Ovary (tissue), 9 donors: Measurements from ENCODE around the gene KRT79. TPM values are rescaled to one million over a fixed set of nuclear protein-coding genes. Genes with fewer than 3 reads are reported as not detected.

Experiments used
- DNase-seq, 5 donors: peaks; one replicate each; pipeline ENCODE4 v3.0.0-alpha.2; 2019 to 2020
- H3K27ac ChIP-seq, 2 donors: fragments of 200-600 bp; one replicate each; pipeline versions ENCODE4 v1.5.1 to v1.8.0; 2019 to 2022
- H3K27me3 ChIP-seq: fragments of 200-600 bp; one replicate; pipeline ENCODE4 v1.8.0; 2022
- H3K36me3 ChIP-seq: fragments of 200-600 bp; sonication (generic); one replicate; pipeline ENCODE4 v1.5.1; 2019
- H3K4me1 ChIP-seq: one replicate; pipeline ENCODE4 v1.8.1; 2013; ENCODE audit warnings: mild to moderate bottlenecking, moderate library complexity; ENCODE audit not compliant: insufficient read depth
- H3K4me3 ChIP-seq: fragments of 200-600 bp; sonication (generic); one replicate; pipeline ENCODE4 v1.5.1; 2017
- H3K9me3 ChIP-seq, 2 donors: fragments of 200-600 bp in 1 of 2; sonication (generic) in 1 of 2; one replicate each; pipeline versions ENCODE4 v1.5.1 to v1.8.1; 2013 to 2019; ENCODE audit warnings: mild to moderate bottlenecking in 1 of 2, moderate library complexity in 1 of 2
- EP300 ChIP-seq: sonication (generic); formaldehyde crosslinking; IDR thresholded peaks from one replicate; pipeline ENCODE4 v1.6.1; 2017; ENCODE audit warnings: antibody characterized with exemption
- POLR2A ChIP-seq: fragments of 450-650 bp; IDR thresholded peaks from one replicate; pipeline ENCODE4 v1.6.1; 2017; ENCODE audit warnings: antibody characterized with exemption, mild to moderate bottlenecking, moderate library complexity
- WGBS, 3 donors: extraction: QIAGEN DNeasy Blood & Tissue Kit in 1 of 3; methylation state at CpG; one replicate each; pipeline versions ENCODE4 v1.1.5 to v1.1.7; 2013 to 2017; 5-methylcytosine and 5-hydroxymethylcytosine counted together
- intact Hi-C, 4 donors: fragments of 100-400 bp; cut with DNase I; formaldehyde crosslinking; loops; one replicate each; pipeline versions ENCODE4 v1.11.0 to v1.15.1; 2022 to 2023
- polyA plus RNA-seq, 2 donors: library from polyadenylated mRNA; stranded (reverse); fragments of 200-250 nt in 1 of 2; fragments of 350-450 nt in 1 of 2; fragmentation: Illumina TruSeq in 1 of 2; extraction: RNeasy Lipid Tissue Mini Kit (QIAGEN cat#74804) in 1 of 2; gene quantifications; one replicate each; pipeline ENCODE4 v1.2.3, GENCODE V29; 2013 to 2014
- total RNA-seq, 7 donors: library from RNA; depleted of rRNA in 2 of 7; stranded (reverse); fragments of >200 nt in 2 of 7; fragmentation: NEBNext Ultra II Directional in 3 of 7; extraction: Animal tissue kit (Norgen Biotek cat#: 25700) in 3 of 7; gene quantifications; one replicate each; pipeline versions ENCODE4 v1.1.0 to v1.2.4, GENCODE V29; 2016 to 2023
- TF ChIP-seq, protein P1 (sequence below), 3 donors: fragments of 450-650 bp in 2 of 3; fragments of 200-600 bp in 1 of 3; IDR thresholded peaks; one replicate each; pipeline versions ENCODE4 v1.5.1 to v1.8.0; 2016 to 2022; ENCODE audit warnings: antibody characterized with exemption in 3 of 3, mild to moderate bottlenecking in 1 of 3
- donor health status: DM: no; HTN: no; CAD: no; lungs with moderate emphysema.
- donor health status: DM: no; HTN: no; CAD: no.
- donor health status: Bipolar disorder and iron deficiency.
- donor health status: DM: yes; HTN: yes; CAD: no.
- donor health status: DM: no; HTN: no; CAD: no.
- donor health status: DM: yes; HTN: yes; CAD: no.

The KRT79 gene
- total and polyA plus RNA-seq, 9 donors = not detected

DNA sequence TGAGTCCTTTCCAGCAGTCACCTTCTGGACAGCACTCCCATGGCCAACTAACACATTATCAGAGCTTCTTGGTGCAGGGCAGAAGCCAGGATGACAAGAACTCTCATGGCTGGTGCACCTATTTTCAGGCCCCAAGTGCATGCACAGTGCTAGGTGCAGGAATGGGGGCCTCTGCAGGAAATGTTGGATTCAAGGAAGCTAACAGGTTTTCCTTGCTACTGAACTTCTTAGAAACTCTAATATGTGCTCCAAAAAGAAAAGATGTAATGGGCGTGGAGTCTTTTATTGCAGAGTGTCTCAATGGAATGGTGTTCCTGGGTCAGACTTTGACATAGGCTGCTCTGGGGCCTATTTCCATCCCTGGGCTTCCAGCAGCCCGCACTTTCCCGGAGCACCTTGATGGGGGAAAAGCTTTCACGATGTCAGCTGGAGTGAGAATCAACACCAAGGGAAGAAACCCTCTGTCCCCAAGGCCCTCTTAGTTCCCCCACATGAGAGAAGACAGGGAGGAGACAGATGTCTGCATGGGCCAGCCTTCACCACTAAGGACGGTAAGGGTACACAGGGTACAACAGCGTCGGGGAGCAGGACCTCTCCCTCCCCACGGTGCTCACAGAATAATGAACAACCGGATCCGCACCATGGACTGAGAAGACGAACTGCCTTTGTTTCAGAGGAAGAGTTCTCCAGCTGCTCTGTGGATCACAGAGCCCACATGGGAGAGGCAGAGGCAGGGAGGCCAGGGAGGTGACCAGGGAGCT, 45.1 kb downstream of the KRT79 start:
- H3K9me3 ChIP-seq = no peaks in the 10 kb centered on the region
- H3K36me3 ChIP-seq = no peaks in the 10 kb centered on the region
- no peak for TF ChIP-seq EP300
- no peak for TF ChIP-seq POLR2A
- TF ChIP-seq, protein P1, sequence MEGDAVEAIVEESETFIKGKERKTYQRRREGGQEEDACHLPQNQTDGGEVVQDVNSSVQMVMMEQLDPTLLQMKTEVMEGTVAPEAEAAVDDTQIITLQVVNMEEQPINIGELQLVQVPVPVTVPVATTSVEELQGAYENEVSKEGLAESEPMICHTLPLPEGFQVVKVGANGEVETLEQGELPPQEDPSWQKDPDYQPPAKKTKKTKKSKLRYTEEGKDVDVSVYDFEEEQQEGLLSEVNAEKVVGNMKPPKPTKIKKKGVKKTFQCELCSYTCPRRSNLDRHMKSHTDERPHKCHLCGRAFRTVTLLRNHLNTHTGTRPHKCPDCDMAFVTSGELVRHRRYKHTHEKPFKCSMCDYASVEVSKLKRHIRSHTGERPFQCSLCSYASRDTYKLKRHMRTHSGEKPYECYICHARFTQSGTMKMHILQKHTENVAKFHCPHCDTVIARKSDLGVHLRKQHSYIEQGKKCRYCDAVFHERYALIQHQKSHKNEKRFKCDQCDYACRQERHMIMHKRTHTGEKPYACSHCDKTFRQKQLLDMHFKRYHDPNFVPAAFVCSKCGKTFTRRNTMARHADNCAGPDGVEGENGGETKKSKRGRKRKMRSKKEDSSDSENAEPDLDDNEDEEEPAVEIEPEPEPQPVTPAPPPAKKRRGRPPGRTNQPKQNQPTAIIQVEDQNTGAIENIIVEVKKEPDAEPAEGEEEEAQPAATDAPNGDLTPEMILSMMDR (IDR thresholded peaks at IDR 0.05) = no peak
- intact Hi-C loops = no loop called here
- no peaks in the 10 kb centered on the region for H3K27me3 ChIP-seq
- DNase-seq = no peak
- H3K27ac ChIP-seq = no peak overlapping the region
- no peaks in the 10 kb centered on the region for H3K4me1 ChIP-seq
- H3K4me3 ChIP-seq = no peak overlapping the region
- WGBS, 3 donors = 89 to 93% (median 90%) methylated on average over 11 of the region's 11 CpGs

DNA sequence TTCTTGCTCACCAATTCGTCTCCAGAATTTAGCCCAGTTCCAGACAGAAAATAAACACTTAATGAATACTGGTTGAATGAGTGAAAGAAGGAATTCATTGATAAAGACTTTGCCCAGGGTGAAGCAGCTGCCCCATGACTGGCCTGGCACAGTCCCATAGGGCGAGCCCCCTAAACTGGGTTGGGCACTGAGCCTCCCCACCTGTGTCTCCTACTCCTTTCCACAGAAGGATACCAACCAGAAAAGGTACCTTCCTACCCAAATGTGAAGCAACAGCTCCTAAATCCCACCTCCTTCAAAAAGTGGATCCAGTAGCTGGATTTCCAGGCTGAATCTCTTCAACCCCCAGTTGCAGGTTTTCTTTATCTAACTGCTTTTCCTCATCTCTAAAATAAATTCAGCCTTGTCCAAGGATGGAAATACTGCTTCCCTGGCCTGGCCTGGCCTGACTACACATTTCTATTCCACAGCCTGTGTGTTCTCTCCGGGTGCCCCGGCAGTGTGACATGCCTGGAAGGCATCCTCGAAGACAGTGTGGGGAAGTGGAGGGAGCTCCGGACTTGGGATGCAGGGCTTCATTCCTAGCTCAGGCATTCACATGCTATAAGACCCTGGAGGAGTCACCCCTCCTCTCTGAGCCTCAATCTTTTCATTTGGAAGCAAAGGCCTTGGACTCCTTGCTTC, 45.8 kb downstream of the KRT79 start:
- intact Hi-C loops = no loop called here
- no peak for DNase-seq
- Histone ChIP-seq H3K4me3 (no peak overlapping the region), H3K4me1 (no peaks in the 10 kb centered on the region), H3K9me3 (no peaks in the 10 kb centered on the region), H3K36me3 (no peaks in the 10 kb centered on the region), H3K27ac (no peak overlapping the region), H3K27me3 (no peaks in the 10 kb centered on the region)
- no peak for TF ChIP-seq POLR2A
- no peak for TF ChIP-seq EP300
- TF ChIP-seq, protein P1 (IDR thresholded peaks at IDR 0.05) = no peak
- WGBS, 3 donors = 73 to 79% (median 77%) methylated on average over 6 of the region's 6 CpGs

DNA sequence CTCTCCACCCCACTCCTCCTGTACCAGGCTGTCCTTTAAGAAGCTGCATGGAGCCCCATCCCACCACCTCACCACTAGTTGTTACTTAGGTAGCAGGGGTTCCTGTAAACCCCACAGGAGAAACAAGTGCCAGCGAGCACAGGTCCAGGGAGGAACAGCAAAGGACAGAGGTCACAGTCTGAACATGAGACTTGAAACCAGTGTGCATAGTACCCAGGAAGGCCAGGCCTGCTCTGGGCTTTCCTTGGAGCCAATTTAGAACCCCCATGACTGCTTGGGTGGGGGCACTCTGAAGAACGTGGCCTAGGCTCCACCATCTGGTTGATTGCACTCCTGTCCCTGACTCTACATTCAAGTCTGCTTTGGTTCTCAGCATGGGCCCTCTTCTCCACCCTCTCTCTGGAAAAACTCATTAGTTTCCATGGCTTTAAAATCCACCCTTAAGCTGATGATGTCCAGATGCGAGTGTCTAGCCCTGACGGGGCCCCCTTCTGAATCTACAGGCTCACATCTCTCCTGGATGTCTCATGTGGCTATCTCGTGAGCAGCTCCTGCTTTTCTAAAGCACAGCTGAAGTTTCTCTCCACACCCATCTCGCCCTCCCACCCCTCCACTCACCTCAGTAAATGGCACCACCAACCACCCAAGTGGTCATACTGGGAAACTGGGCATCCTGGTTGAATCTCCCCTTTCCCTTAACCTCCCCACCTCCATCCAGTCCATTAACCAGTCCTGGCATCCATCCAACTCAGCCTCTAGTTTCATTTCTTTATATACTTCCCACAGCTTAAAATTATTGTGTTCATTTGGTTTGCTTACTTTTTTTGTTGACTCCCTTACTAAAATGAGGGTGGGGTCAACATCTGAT, 46.6 kb downstream of the KRT79 start:
- Histone ChIP-seq H3K27me3 (no peaks in the 10 kb centered on the region), H3K36me3 (no peaks in the 10 kb centered on the region), H3K4me1 (no peaks in the 10 kb centered on the region), H3K9me3 (no peaks in the 10 kb centered on the region), H3K27ac (no peak overlapping the region), H3K4me3 (no peak overlapping the region)
- intact Hi-C loops = no loop called here
- TF ChIP-seq POLR2A = no peak
- TF ChIP-seq, protein P1 (IDR thresholded peaks at IDR 0.05) = no peak
- no peak for TF ChIP-seq EP300
- no peak for DNase-seq
- WGBS, 3 donors = 50 to 62% (median 55%) methylated on average over 6 of the region's 6 CpGs

DNA sequence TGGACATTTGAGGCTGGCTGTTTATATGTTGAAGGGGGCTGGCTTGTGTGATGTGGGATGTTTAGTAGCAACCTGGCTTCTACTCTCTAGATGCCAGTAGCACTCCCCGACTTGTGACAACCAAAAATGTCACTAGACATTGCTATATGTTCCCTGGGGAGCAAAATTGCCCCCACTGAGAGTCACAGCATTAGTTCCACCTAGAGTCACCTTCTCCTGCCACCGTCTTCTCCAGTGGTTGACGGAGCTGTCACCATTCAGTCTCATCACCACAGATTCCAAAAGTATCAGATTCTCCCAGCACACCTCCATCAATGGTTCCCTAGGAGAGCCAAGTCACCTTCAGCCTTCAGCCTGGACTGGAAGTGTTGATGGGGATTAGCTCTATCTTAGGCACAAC, 49.2 kb downstream of the KRT79 start:
- no peaks in the 10 kb centered on the region for H3K9me3 ChIP-seq
- no peaks in the 10 kb centered on the region for H3K36me3 ChIP-seq
- 75 to 87% (median 85%) methylated on average over 3 of the region's 3 CpGs for WGBS, 3 donors
- H3K4me3 ChIP-seq = no peak overlapping the region
- intact Hi-C loops = loop anchor here in 1 of 4 donors (5.0 kb wide), 1 partner anchor 157 kb away; no protein-coding TSS in a partner anchor
- no peak for DNase-seq
- TF ChIP-seq, protein P1 (IDR thresholded peaks at IDR 0.05) = no peak
- TF ChIP-seq EP300 (no peak), POLR2A (no peak)
- H3K27ac ChIP-seq = no peak overlapping the region
- H3K27me3 ChIP-seq = no peaks in the 10 kb centered on the region
- H3K4me1 ChIP-seq = no peaks in the 10 kb centered on the region
